SK-N-SH (cell line): ENCODE results near the gene DIAPH1. TPM values are rescaled to one million over a fixed set of nuclear protein-coding genes. Genes with fewer than 3 reads are reported as not detected.

ENCODE experiments used
- CTCF ChIA-PET: fragments of 300-600, 350-600 bp; formaldehyde crosslinking; extraction: SDS; loops from one replicate; lab custom pipeline; 2021; lab: Yijun Ruan, JAX
- POLR2A ChIA-PET: fragments of 350-600 bp; sonication (Branson Sonifier 250); formaldehyde crosslinking; extraction: SDS; loops from one replicate; lab custom pipeline; 2020; ENCODE audit warnings: antibody characterized with exemption, inconsistent platforms; lab: Yijun Ruan, JAX
- DNase-seq: peaks from one replicate; pipeline ENCODE4 v3.0.0; 2012
- H2AFZ ChIP-seq: fragments of 200-600 bp; sonication (generic); 2 replicates; pipeline ENCODE4 v1.8.1; 2016; ENCODE audit warnings: antibody characterized with exemption, mild to moderate bottlenecking, low read depth
- H3F3A ChIP-seq: fragments of 200-600 bp; sonication (generic); replicated peaks from 2 replicates; pipeline ENCODE3; 2016; ENCODE audit warnings: antibody characterized with exemption, mild to moderate bottlenecking; ENCODE audit not compliant: insufficient read depth
- H3K27ac ChIP-seq, 2 experiments: fragments of 200-500 bp in 1 of 2; fragments of 200-600 bp in 1 of 2; sonication (Bioruptor generic) in 1 of 2; sonication (generic), shearing (Covaris generic) in 1 of 2; 2 replicates each; pipeline versions ENCODE4 v1.5.1 to v1.6.1; 2014 to 2016; ENCODE audit warnings: low read depth in 2 of 2, inconsistent platforms in 1 of 2, low read length in 1 of 2, mild to moderate bottlenecking in 1 of 2, mixed read lengths in 1 of 2
- H3K27me3 ChIP-seq: fragments of 200-600 bp; sonication (generic), shearing (Covaris generic); 2 replicates; pipeline ENCODE4 v1.6.1; 2016; ENCODE audit warnings: mixed run types; ENCODE audit not compliant: insufficient read depth
- H3K36me3 ChIP-seq, 2 experiments: fragments of 200-500 bp in 1 of 2; fragments of 200-600 bp in 1 of 2; sonication (Bioruptor generic) in 1 of 2; sonication (generic) in 1 of 2; replicated peaks in 1 of 2; 2 replicates each; pipeline versions ENCODE3 to v1.5.1; 2014 to 2016; ENCODE audit warnings: low read length in 1 of 2, mild to moderate bottlenecking in 1 of 2; ENCODE audit not compliant: insufficient read depth in 2 of 2, control insufficient read depth in 1 of 2
- H3K4me1 ChIP-seq, 2 experiments: fragments of 200-500 bp in 1 of 2; fragments of 200-600 bp in 1 of 2; sonication (Bioruptor generic) in 1 of 2; sonication (generic), shearing (Covaris generic) in 1 of 2; 2 replicates each; pipeline versions ENCODE4 v1.5.1 to v1.6.1; 2014 to 2016; ENCODE audit warnings: low read depth in 1 of 2, low read length in 1 of 2, mixed run types in 1 of 2; ENCODE audit not compliant: insufficient read depth in 2 of 2, control insufficient read depth in 1 of 2
- H3K4me2 ChIP-seq: fragments of 200-600 bp; sonication (generic), shearing (Covaris generic); 2 replicates; pipeline ENCODE4 v1.6.1; 2017; ENCODE audit warnings: mixed run types
- H3K4me3 ChIP-seq, 2 experiments: fragments of 200-500 bp in 1 of 2; fragments of 200-600 bp in 1 of 2; sonication (Bioruptor generic) in 1 of 2; sonication (generic), shearing (Covaris generic) in 1 of 2; 2 replicates each; pipeline versions ENCODE4 v1.5.1 to v1.8.1; 2014 to 2016; ENCODE audit warnings: low read depth in 2 of 2, inconsistent platforms in 1 of 2, low read length in 1 of 2, mild to moderate bottlenecking in 1 of 2, mixed read lengths in 1 of 2, moderate library complexity in 1 of 2
- H3K79me2 ChIP-seq: fragments of 200-600 bp; sonication (generic); 2 replicates; pipeline ENCODE4 v1.8.1; 2017; ENCODE audit warnings: mild to moderate bottlenecking; ENCODE audit not compliant: insufficient read depth
- H3K9ac ChIP-seq: fragments of 200-600 bp; sonication (generic); 2 replicates; pipeline ENCODE4 v1.6.1; 2017; ENCODE audit warnings: mixed run types
- H3K9me2 ChIP-seq: fragments of 200-600 bp; sonication (generic); 2 replicates; pipeline ENCODE4 v1.6.1; 2017; ENCODE audit warnings: mixed run types
- H3K9me3 ChIP-seq: fragments of 200-600 bp; sonication (generic); 2 replicates; pipeline ENCODE4 v1.6.1; 2017; ENCODE audit warnings: mixed run types, mild to moderate bottlenecking, moderate library complexity
- H4K20me1 ChIP-seq: fragments of 200-600 bp; sonication (generic); 2 replicates; pipeline ENCODE4 v1.6.1; 2017; ENCODE audit warnings: mild to moderate bottlenecking, mixed run types; ENCODE audit not compliant: insufficient read depth
- CHD2 ChIP-seq: fragments of 150-350 bp; IDR thresholded peaks from 2 replicates; pipeline ENCODE4 v1.6.1; 2018; ENCODE audit warnings: low read length; ENCODE audit not compliant: partially characterized antibody
- ELF1 ChIP-seq: IDR thresholded peaks from 2 replicates; pipeline ENCODE4 v1.4.0; 2012
- EP300 ChIP-seq, 2 experiments: IDR thresholded peaks; 2 replicates each; pipeline versions ENCODE4 v1.4.0 to v1.6.1; 2012; ENCODE audit warnings: borderline replicate concordance in 1 of 2, low read depth in 1 of 2, low read length in 1 of 2
- FOXJ3 ChIP-seq: sonication (generic); formaldehyde crosslinking; IDR thresholded peaks from 2 replicates; pipeline ENCODE4 v1.5.1; 2020; ENCODE audit warnings: mild to moderate bottlenecking, missing genetic modification reagents
- GABPA ChIP-seq: IDR thresholded peaks from 2 replicates; pipeline ENCODE4 v1.4.0; 2012; ENCODE audit warnings: low read depth, mild to moderate bottlenecking
- GATA2 ChIP-seq: sonication (generic); formaldehyde crosslinking; IDR thresholded peaks from 2 replicates; pipeline ENCODE4 v1.5.0; 2020; ENCODE audit warnings: mild to moderate bottlenecking, missing genetic modification reagents
- JUND ChIP-seq: IDR thresholded peaks from 2 replicates; pipeline ENCODE4 v1.4.0; 2012
- NFIC ChIP-seq: IDR thresholded peaks from 2 replicates; pipeline ENCODE4 v1.4.0; 2012; ENCODE audit warnings: borderline replicate concordance
- POLR2AphosphoS5 ChIP-seq: IDR thresholded peaks from 2 replicates; pipeline ENCODE4 v1.6.1; 2012; ENCODE audit warnings: low read depth, low read length
- RAD21 ChIP-seq: IDR thresholded peaks from 2 replicates; pipeline ENCODE4 v1.6.1; 2012; ENCODE audit warnings: mild to moderate bottlenecking, low read length
- RCOR1 ChIP-seq: fragments of 150-350 bp; IDR thresholded peaks from 2 replicates; pipeline ENCODE4 v1.6.1; 2017; ENCODE audit warnings: antibody characterized with exemption, low read length
- RFX5 ChIP-seq: IDR thresholded peaks from 2 replicates; pipeline ENCODE4 v1.6.1; 2012; ENCODE audit warnings: mild to moderate bottlenecking, improper control_type of control experiment, low read length
- RXRA ChIP-seq: IDR thresholded peaks from 2 replicates; pipeline ENCODE4 v1.4.0; 2012; ENCODE audit warnings: low read depth, mild to moderate bottlenecking, borderline replicate concordance
- SMC3 ChIP-seq: IDR thresholded peaks from 2 replicates; pipeline ENCODE4 v1.6.1; 2012; ENCODE audit warnings: low read depth, low read length, improper control_type of control experiment
- TAF1 ChIP-seq: IDR thresholded peaks from 2 replicates; pipeline ENCODE4 v1.6.1; 2012; ENCODE audit warnings: low read depth, mild to moderate bottlenecking, low read length, moderate library complexity, borderline replicate concordance
- TCF12 ChIP-seq: IDR thresholded peaks from 2 replicates; pipeline ENCODE4 v1.4.0; 2012
- YY1 ChIP-seq: IDR thresholded peaks from 2 replicates; pipeline ENCODE4 v1.4.0; 2012; ENCODE audit warnings: low read depth, mild to moderate bottlenecking
- WGBS: methylation state at CpG from one replicate; pipeline ENCODE4 v1.1.6; 2017; ENCODE audit warnings: low lambda C conversion rate; 5-methylcytosine and 5-hydroxymethylcytosine counted together
- polyA plus RNA-seq, 3 experiments: library from polyadenylated mRNA; depleted of rRNA; stranded (reverse); fragments of >200 nt; gene quantifications; 2 replicates each; pipeline ENCODE4 v1.2.3, GENCODE V29; 2012
- TF ChIP-seq, protein P1 (sequence below): IDR thresholded peaks from 2 replicates; pipeline ENCODE4; 2012
- TF ChIP-seq, protein P2 (sequence below): fragments of 200-600 bp; sonication (generic); IDR thresholded peaks from 2 replicates; pipeline ENCODE4 v1.6.1; 2017; ENCODE audit warnings: antibody characterized with exemption, mild to moderate bottlenecking, moderate library complexity
- TF ChIP-seq, protein P3 (sequence below): IDR thresholded peaks from 2 replicates; pipeline ENCODE4 v1.4.0; 2012; ENCODE audit warnings: low read depth
- TF ChIP-seq, protein P4 (sequence below): fragments of 150-350 bp; IDR thresholded peaks from 2 replicates; pipeline ENCODE4 v1.6.1; 2017; ENCODE audit warnings: antibody characterized with exemption, low read length, low read depth, borderline replicate concordance

The DIAPH1 gene
- polyA plus RNA-seq, 1 of the 3 experiments (the other 2 are of a cell fraction): 30.4 TPM

DNA sequence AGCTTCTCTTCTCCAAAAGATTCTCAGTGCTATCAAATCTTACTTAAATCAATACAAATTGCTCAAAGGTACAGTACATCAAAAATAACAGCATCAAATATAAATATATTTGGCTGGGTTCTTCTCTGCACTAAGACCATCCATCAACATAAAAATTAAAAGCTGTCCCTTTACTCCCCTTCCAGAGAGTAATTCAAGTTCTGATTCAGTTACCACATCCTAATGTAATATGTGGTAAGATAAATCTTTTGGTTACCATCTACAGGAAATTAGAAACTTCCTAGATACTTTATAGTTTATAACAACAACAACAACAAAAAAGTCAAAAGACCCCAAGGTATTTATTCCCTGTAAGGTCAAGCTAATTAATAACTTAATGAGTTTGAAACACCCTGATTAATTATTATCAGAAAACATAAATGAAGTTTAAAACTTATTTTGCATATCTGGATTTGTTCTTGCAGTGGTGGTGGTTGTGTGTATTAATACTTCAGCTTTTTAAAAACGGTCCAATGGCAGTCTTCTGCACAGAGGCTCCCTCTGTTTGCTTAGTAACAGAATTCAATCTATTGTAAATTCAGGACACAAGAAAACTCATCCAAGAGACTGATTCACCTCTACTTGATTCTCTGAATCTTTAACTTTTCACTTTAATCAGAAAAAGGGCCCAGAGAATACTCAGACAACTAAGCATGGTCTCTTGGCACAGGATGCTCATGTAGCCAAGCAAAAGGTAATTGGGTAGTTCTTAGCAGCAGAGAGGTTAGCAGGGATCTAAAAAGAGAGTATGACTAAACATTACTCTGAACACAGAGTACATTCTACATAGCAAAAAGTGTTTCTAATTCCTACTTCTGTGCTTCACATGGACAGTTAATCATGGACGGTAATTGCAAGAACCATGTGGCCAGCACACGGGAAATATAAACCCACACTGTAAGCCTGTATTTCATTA, 20.1 kb downstream of the DIAPH1 start:
- no peak overlapping the region for H2AFZ ChIP-seq
- ChIA-PET POLR2A (no interaction called here), CTCF (interaction anchor here (0.9 to 3.9 kb wide), 9 partner anchors 9 to 558 kb away, joined by 3 to 42 read pairs (median 6); partner anchors contain the start of genes DIAPH1, HDAC3 and RELL2)
- peaks cover 86% of the 10 kb centered on the region for H3K79me2 ChIP-seq
- H3K4me3 ChIP-seq: no peak overlapping the region
- no peaks in the 10 kb centered on the region for H3K27me3 ChIP-seq
- no peaks in the 10 kb centered on the region for H3K9me3 ChIP-seq
- H3K4me2 ChIP-seq: no peak overlapping the region
- peaks cover 14% of the 10 kb centered on the region for H3F3A ChIP-seq
- TF ChIP-seq POLR2AphosphoS5: no peak
- TF ChIP-seq, protein P1, sequence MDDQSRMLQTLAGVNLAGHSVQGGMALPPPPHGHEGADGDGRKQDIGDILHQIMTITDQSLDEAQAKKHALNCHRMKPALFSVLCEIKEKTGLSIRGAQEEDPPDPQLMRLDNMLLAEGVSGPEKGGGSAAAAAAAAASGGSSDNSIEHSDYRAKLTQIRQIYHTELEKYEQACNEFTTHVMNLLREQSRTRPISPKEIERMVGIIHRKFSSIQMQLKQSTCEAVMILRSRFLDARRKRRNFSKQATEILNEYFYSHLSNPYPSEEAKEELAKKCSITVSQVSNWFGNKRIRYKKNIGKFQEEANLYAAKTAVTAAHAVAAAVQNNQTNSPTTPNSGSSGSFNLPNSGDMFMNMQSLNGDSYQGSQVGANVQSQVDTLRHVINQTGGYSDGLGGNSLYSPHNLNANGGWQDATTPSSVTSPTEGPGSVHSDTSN: no peak
- no peak for TF ChIP-seq GATA2 (CRISPR knock-in tag)
- TF ChIP-seq, protein P2, sequence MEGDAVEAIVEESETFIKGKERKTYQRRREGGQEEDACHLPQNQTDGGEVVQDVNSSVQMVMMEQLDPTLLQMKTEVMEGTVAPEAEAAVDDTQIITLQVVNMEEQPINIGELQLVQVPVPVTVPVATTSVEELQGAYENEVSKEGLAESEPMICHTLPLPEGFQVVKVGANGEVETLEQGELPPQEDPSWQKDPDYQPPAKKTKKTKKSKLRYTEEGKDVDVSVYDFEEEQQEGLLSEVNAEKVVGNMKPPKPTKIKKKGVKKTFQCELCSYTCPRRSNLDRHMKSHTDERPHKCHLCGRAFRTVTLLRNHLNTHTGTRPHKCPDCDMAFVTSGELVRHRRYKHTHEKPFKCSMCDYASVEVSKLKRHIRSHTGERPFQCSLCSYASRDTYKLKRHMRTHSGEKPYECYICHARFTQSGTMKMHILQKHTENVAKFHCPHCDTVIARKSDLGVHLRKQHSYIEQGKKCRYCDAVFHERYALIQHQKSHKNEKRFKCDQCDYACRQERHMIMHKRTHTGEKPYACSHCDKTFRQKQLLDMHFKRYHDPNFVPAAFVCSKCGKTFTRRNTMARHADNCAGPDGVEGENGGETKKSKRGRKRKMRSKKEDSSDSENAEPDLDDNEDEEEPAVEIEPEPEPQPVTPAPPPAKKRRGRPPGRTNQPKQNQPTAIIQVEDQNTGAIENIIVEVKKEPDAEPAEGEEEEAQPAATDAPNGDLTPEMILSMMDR: no peak
- no peak for TF ChIP-seq RAD21
- no peak for TF ChIP-seq GABPA
- TF ChIP-seq YY1: no peak
- TF ChIP-seq ELF1: no peak
- no peak for TF ChIP-seq RXRA
- no peaks in the 10 kb centered on the region; the same call in 1 of the 2 replicates for H4K20me1 ChIP-seq
- 86% methylated on average over 3 of the region's 3 CpGs for WGBS
- peak overlapping the region in 1 of 2 experiments; percentile 9; a peak in 1 of 4 replicates for H3K27ac ChIP-seq
- no peak overlapping the region for H3K9ac ChIP-seq
- peaks cover 0 to 5% of the 10 kb centered on the region in 2 experiments; a peak in 1 of 4 replicates for H3K4me1 ChIP-seq
- no peaks in the 10 kb centered on the region for H3K9me2 ChIP-seq
- H3K36me3 ChIP-seq: no peaks in the 10 kb centered on the region
- no peak for DNase-seq

DNA sequence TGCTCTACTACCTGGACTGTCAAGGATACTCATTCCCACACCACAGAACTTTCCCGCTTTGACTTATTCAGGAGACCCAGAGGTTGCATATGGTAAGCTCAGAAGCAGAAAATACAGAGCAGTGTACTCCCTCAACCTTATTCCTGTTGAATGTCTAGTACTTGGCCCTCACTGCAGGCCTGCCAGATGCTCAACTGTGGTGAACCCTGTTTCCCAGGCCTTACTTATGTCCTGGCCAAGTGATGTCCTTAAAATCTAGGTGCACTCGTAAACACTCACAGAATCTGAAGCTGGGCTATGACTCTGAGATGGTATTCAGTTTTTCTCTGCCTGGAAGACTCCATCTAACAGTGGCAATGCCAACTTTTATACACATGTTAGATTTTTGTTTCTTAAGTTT, 21.0 kb downstream of the DIAPH1 start:
- H2AFZ ChIP-seq: no peak overlapping the region
- TF ChIP-seq CHD2: no peak
- no peak for TF ChIP-seq RFX5
- no peak for TF ChIP-seq FOXJ3 (CRISPR knock-in tag)
- TF ChIP-seq RAD21: no peak
- no peak for TF ChIP-seq TAF1
- no peak for TF ChIP-seq YY1
- TF ChIP-seq ELF1: no peak
- TF ChIP-seq, protein P3, sequence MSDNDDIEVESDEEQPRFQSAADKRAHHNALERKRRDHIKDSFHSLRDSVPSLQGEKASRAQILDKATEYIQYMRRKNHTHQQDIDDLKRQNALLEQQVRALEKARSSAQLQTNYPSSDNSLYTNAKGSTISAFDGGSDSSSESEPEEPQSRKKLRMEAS: no peak
- no peak for TF ChIP-seq GABPA
- no peak for TF ChIP-seq SMC3
- TF ChIP-seq RCOR1: no peak
- TF ChIP-seq TCF12: no peak
- TF ChIP-seq, protein P4, sequence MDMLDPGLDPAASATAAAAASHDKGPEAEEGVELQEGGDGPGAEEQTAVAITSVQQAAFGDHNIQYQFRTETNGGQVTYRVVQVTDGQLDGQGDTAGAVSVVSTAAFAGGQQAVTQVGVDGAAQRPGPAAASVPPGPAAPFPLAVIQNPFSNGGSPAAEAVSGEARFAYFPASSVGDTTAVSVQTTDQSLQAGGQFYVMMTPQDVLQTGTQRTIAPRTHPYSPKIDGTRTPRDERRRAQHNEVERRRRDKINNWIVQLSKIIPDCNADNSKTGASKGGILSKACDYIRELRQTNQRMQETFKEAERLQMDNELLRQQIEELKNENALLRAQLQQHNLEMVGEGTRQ: no peak
- TF ChIP-seq NFIC: no peak
- TF ChIP-seq EP300 (IDR thresholded peaks at IDR 0.05; ENCODE audit: borderline replicate concordance in 1 of 2, low read depth in 1 of 2, low read length in 1 of 2): no peak
- TF ChIP-seq JUND: no peak
- peaks cover under 1% of the 10 kb centered on the region; the same call in 1 of the 2 replicates for H4K20me1 ChIP-seq
- CTCF ChIA-PET: interaction anchor here (0.9 to 3.9 kb wide), 9 partner anchors 8 to 557 kb away, joined by 3 to 42 read pairs (median 6); partner anchors contain the start of genes DIAPH1, HDAC3 and RELL2
- WGBS: 97% methylated on average over 2 of the region's 2 CpGs
- H3K4me1 ChIP-seq: peaks cover 0 to 5% of the 10 kb centered on the region in 2 experiments; a peak in 1 of 4 replicates
- DNase-seq: no peak
- no peaks in the 10 kb centered on the region for H3K27me3 ChIP-seq
- no peak overlapping the region for H3K27ac ChIP-seq
- no peak overlapping the region for H3K4me2 ChIP-seq
- H3K36me3 ChIP-seq: peaks cover 0 to 5% of the 10 kb centered on the region in 2 experiments
- H3K9ac ChIP-seq: no peak overlapping the region
- peaks cover 14% of the 10 kb centered on the region for H3F3A ChIP-seq
- H3K4me3 ChIP-seq: no peak overlapping the region
- H3K9me2 ChIP-seq: no peaks in the 10 kb centered on the region
- H3K9me3 ChIP-seq: no peaks in the 10 kb centered on the region
- POLR2A ChIA-PET: no interaction called here
- peaks cover 80% of the 10 kb centered on the region for H3K79me2 ChIP-seq
